Measurements from ENCODE around the gene ABHD12B. TPM values are rescaled to one million over a fixed set of nuclear protein-coding genes. Genes with fewer than 3 reads are reported as not detected.

The ABHD12B gene
- total and polyA plus RNA-seq, 2 of the 13 experiments (the other 11 are each of a cell fraction or from before 2014, with no cell fraction given): not detected

- CTCF ChIA-PET (ENCODE audit: low intra/inter-chr PET ratio, low total read pairs): no interaction called here
- no peaks in the 10 kb centered on the region for H3K36me3 ChIP-seq (replicated peaks in 1 of 2; ENCODE audit: control insufficient read depth in 1 of 2, insufficient read depth in 2 of 2, low read length in 2 of 2)
- no peaks in the 10 kb centered on the region for H3K27me3 ChIP-seq (ENCODE audit: control insufficient read depth in 1 of 2, insufficient read depth in 2 of 2, low read length in 2 of 2)
- BruUV-seq (replicated peaks): no TSS peak
- H4K20me1 ChIP-seq (ENCODE audit: insufficient read depth, low read length): no peaks in the 10 kb centered on the region
- in situ Hi-C loops (cut with HindIII; ENCODE audit: extremely low pct_ligation_motif_present, low pct_unique_long_range_greater_than_20kb): no loop called here
- H3K27ac ChIP-seq (ENCODE audit: extremely low read length, insufficient read depth, low read length): no peak overlapping the region
- H3K9me3 ChIP-seq (ENCODE audit: low read length): no peaks in the 10 kb centered on the region
- FAIRE-seq: peak; percentile 92
- no peak overlapping the region for H2AFZ ChIP-seq (ENCODE audit: low read length)
- 8% methylated on average over 5 of the region's 5 CpGs for WGBS (ENCODE audit: low lambda C conversion rate)
- intact Hi-C loops (cut with micrococcal nuclease; ENCODE audit: unreplicated experiment): no loop called here
- H3K4me3 ChIP-seq (replicated peaks in 1 of 3; ENCODE audit: insufficient read depth in 1 of 3, low read depth in 2 of 3, low read length in 3 of 3): no peak overlapping the region
- DNase-seq (ENCODE audit: low spot score): peak; percentile 72
- POLR2A ChIA-PET: interaction anchor here (1.4 kb wide), 1 partner anchor 17 kb away, joined by 3 read pairs; no protein-coding TSS in a partner anchor
- H3K4me2 ChIP-seq (ENCODE audit: low read depth, low read length): peak overlapping the region; percentile 36; the same call in 1 of the 2 replicates
- peaks cover 13% of the 10 kb centered on the region for H3K4me1 ChIP-seq (ENCODE audit: insufficient read depth, low read length)
- ATAC-seq: peak; percentile 93
- no peak overlapping the region for H3K9ac ChIP-seq (ENCODE audit: insufficient read depth, low read depth, low read length)
- H3K79me2 ChIP-seq (ENCODE audit: insufficient read depth, low read length): no peaks in the 10 kb centered on the region
- TF ChIP-seq SMC3 (IDR thresholded peaks at IDR 0.05; ENCODE audit: low read length) (0 out of 2 replicates have a peak, but pooled peaks have one; percentile 4), GATAD2A (CRISPR knock-in tag; IDR thresholded peaks at IDR 0.05) (peak; percentile 76), MEIS2 (CRISPR knock-in tag; IDR thresholded peaks at IDR 0.05) (0 out of 2 replicates have a peak, but pooled peaks have one; percentile 27), HNF1A (IDR thresholded peaks at IDR 0.05; ENCODE audit: low read depth) (no peak), HNF1A (CRISPR knock-in tag; IDR thresholded peaks at IDR 0.05; ENCODE audit: borderline replicate concordance) (0 out of 2 replicates have a peak, but pooled peaks have one; percentile 29), NR2F2 (IDR thresholded peaks at IDR 0.05; ENCODE audit: borderline replicate concordance, low read depth) (0 out of 2 replicates have a peak, but pooled peaks have one; percentile 59), RXRA (CRISPR knock-in tag; IDR thresholded peaks at IDR 0.05) (peak; percentile 78; the same call in 1 of the 2 replicates), TFDP1 (CRISPR knock-in tag; IDR thresholded peaks at IDR 0.05; ENCODE audit: borderline replicate concordance) (peak; percentile 31; the same call in 1 of the 2 replicates), NKX3-1 (CRISPR knock-in tag; IDR thresholded peaks at IDR 0.05) (no peak), ZBTB49 (CRISPR knock-in tag; IDR thresholded peaks at IDR 0.05; ENCODE audit: borderline replicate concordance) (no peak), CC2D1A (CRISPR knock-in tag; IDR thresholded peaks at IDR 0.05) (no peak), YY1 (IDR thresholded peaks at IDR 0.05; ENCODE audit: insufficient read depth, insufficient replicate concordance, low read depth, low read length) (peak; percentile 23), ETV5 (CRISPR knock-in tag; IDR thresholded peaks at IDR 0.05; ENCODE audit: borderline replicate concordance) (peak; percentile 41; the same call in 1 of the 2 replicates), ATF2 (CRISPR knock-in tag; IDR thresholded peaks at IDR 0.05) (peak; percentile 40; the same call in 1 of the 2 replicates), PPARG (CRISPR knock-in tag; conservative IDR thresholded peaks at IDR 0.05) (0 out of 2 replicates have a peak, but pooled peaks have one; percentile 30), POGZ (CRISPR knock-in tag; IDR thresholded peaks at IDR 0.05) (peak; percentile 49; the same call in 1 of the 2 replicates)
These were observed 20.4 kb downstream of the ABHD12B start for GRCh38 chr14:50892255-50892654.
